GM19372 (cell line): ENCODE results near the gene RPRD1A.
A peak's percentile ranks its signal among the peaks of the same experiment; 100 is the strongest.
"Not testable (repeated sequence)": the region's sequence is repeated elsewhere in the genome, so short reads cannot be mapped to it uniquely, and the experiment has no call there.

Experiments
- ATAC-seq: cut with Tn5 transposase; IDR thresholded peaks from one replicate; pipeline ENCODE4 v1.9.1; 2021; ENCODE audit warnings: mild to moderate bottlenecking, low read depth, moderate library complexity; ENCODE audit not compliant: unreplicated experiment

The RPRD1A gene, protein sequence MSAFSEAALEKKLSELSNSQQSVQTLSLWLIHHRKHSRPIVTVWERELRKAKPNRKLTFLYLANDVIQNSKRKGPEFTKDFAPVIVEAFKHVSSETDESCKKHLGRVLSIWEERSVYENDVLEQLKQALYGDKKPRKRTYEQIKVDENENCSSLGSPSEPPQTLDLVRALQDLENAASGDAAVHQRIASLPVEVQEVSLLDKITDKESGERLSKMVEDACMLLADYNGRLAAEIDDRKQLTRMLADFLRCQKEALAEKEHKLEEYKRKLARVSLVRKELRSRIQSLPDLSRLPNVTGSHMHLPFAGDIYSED

DNA sequence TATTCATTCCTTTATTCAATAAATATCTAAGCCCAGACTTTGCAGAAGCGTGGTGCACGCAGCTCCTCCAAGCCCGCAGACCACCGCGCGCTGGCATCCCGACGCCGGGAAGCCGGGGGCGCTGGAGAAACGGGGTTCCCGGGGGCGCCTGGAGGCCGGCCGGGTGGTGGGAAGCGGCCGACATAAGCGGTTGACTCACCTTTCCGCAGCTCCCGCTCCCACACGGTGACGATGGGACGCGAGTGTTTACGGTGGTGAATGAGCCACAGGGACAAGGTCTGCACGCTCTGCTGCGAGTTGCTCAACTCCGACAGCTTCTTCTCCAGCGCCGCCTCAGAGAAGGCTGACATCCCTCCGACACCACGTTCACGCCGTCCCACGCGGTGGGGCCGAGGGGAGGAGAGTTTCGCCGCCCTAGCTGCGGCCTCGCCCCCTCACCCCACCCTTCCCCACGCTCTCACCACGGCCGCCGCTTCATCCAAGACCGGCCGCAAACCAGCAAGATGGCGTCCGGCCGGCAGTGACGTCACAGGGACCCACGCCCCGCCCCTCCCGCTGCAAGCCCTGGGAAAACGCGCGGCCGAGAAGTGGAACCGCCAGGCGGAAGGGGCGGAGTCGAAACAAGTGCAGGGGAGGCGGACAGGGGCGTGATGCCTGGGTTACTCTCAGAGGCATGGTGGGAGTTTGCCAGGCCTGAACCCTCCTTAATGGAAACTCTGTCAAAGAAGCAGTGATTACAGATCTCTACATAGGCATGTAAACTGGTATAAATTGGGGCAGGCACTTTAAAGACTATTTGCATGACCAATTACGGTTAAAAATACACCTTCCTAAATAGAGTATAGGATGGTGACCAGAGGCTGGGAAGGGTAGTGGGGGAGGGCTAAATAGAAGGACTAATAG, at the start of gene RPRD1A:
TSS of gene RPRD1A (minus strand) at position 505 of the 903 bp plus-strand sequence. CDS start at position 350, 155 bp downstream.
- peak; percentile 92 for ATAC-seq

DNA sequence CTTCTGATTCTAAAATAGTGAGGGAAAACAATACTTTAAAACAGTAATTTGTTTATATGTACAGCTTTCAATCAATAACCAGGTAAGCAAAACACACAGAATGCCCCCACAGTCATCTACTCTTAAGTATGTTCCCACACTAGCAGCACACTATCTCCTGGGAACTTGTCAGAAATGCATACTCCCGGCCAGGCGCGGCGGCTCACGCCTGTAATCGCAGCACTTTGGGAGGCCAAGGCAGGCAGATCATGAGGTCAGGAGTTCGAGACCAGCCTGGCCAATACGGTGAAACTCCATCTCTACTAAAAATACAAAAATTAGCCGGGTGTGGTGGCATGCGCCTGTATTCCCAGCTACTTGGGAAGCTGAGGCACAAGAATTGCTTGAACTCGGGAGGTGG, 49.4 kb upstream of the RPRD1A start:
- not testable (repeated sequence) for ATAC-seq

DNA sequence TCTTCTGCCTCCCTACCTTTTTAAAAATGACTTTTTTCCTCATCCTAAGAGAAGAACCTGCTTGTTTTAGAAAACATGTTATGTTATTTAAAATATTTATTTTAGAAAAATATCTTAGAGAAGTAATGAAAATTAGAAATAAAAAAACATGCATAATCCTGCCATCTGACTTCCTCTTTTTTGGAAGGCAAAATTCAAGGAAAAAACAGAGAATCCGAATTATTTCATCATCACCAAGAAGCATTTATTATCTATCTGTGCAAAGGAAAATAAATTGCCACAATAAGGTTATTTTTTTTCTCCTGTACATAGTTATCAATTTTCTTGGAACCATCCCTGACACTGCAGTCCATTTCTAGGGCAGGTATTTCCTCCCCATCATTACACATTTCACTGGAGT, 47.4 kb upstream of the RPRD1A start:
- ATAC-seq, result no peak

DNA sequence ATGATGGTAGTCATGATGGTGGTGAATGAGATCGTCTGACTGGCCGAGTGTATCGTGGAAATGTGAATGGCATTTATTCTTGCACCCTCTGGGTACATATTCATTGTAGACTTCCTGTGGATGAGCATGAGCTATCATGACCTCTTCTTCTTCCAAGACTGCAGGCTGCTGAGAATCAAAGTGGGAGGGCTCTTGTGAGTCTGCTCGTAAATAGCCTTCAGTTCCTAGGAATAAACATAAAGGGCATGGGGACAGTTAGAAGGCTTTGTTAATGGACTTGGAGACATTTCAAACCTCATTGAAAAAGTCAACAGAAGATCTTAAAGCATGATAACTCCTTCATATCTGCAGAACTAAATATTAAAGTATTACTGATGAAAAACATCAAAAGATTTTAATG, 46.9 kb upstream of the RPRD1A start:
- ATAC-seq, result no peak

DNA sequence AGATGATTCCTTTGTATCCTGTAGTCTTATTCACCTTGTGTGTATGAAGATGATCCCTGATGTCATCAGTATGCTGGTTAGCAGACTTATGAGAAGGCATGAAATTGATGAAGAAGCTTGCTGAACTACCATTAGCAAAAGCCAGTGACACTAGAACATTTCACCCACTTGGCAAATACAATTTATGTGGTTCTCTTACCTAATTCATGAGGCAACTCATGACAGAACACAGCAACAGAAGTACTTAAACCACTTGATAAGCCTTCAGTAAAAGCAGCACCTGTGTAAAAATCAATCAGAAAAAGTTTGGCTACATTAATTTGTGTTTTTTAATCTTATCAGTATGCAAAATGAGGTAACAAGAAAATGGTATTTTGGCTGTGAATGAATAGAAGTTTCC, 44.9 kb upstream of the RPRD1A start:
- no peak for ATAC-seq

DNA sequence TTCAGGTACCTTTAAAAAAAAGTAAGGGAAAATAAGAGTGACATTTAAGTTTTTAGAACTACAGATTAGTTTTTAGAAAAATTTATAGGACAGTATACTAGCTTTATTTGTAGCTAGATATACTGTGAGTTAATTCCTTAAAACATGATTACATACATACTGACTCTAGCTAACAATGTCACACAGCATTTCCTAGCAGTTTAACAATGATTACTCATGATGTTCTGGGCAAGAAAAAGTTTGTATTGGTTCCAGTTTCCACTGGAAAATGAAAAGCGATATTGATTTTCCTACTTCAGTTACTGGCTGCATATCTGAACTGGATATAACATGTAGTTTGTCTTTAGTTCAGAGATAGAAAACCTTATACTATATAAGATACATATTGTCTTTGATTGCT, 42.4 kb upstream of the RPRD1A start:
- no peak for ATAC-seq

DNA sequence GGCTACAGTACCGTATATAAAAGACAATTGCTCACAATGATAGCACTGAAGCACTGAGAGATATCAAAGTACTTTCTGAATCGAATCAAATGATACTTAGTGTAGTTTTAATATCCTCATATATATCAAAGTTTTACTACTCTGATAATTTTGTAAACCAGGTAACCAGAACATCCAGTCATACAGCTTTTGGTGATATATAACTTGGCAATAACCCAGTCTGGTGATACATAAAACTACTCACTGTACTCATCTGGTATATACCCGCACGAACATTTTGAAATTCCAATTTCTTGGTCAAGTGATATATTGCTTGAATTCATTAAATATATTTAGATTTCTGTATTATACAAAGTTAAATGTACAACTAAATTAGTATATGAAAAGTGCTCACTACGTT, 41.2 kb upstream of the RPRD1A start:
- no peak for ATAC-seq

DNA sequence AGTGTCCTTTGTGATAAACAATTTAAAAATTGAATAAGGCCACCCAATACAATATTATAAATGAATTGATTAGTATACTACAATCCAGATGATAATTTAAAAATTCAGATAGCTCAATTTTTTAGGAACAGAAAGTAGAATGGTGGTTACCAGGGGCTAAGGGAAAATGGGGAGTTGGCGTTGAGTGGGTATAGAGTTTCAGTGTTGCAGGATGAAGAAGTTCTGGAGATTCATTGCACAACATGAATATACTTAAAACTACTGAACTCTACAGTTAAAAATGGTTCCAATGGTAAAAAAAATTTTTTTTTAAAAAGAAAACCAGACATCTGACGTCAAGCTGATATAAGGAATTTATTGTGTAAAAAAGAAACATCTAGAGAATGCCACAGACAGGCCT, 40.8 kb upstream of the RPRD1A start:
- ATAC-seq, result no peak

DNA sequence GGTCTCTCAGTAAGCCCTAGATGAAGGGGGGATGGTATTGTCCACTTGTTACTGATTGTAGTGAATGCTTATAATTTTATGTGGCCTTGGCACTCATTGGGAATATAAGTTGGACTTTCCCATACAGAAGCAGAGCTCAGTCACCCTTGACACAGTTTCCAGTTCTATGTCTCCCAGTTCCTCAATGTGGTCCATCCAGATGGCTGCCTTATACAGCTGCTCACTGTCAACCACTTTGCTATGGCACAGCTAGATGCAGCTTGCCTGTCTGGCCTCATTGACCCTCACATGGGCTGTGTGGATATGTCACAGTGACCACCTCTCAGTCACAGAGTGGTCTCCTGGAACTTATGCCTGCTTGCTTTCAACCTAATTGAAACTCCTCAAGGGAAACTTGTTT, 40.1 kb upstream of the RPRD1A start:
- ATAC-seq, result no peak

DNA sequence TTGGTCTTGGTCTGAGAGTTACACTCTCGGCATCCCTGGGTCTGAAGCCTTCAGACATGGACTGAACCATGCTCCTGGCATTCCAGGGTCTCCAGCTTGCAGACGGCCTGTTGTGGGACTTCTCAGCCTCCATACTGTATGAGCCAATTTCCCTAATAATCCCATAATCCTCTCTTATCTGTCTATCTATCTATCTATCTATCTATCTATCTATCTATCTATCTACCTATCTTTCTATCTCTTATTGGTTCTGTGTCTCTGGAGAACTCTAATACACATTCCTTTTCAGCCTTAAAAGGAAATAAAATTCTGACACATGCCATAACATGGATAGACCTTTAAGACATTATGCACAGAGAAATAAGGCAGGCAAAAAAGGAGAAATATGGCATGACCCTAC, 37.4 kb upstream of the RPRD1A start:
- no peak for ATAC-seq

DNA sequence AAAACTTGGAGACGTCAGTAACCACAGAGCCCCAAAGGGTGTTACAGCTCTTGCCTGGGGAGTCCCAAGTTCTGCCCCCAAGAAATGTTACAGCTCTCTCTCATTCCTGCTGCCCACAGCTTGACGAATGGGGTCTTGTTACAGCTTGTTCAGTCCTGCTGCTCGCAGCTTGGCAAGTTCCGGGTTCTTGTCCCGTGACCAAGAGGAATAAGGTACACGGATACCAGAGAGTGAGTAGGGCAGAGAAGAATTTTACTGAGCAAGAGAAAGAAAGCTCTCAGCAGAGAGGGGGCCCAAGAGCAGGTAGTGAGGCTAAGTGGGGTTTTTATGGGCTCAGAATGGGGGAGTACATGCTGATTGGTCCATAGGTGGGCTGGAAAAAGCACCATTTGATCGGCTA, 34.6 kb upstream of the RPRD1A start:
- no peak for ATAC-seq

DNA sequence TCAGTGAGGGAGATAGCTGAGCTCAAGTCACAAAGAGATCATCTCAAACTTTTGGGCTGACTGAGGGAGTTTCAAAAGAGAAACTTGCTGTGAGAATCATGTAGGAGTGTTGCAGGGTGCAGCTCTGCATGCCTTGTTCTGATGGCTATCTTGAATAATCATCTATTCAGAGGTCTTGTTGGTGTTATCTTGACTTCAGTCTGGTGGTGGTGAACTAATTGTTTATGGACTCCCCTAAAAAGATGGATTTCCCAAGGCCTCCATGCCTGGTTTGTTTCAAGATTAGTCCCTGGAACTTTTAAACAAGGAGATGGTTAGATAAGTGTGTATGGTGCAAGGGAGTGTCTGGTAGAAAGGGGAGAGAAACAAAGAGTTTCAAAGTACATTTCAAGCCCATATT, 32.0 kb upstream of the RPRD1A start:
- ATAC-seq, result no peak

DNA sequence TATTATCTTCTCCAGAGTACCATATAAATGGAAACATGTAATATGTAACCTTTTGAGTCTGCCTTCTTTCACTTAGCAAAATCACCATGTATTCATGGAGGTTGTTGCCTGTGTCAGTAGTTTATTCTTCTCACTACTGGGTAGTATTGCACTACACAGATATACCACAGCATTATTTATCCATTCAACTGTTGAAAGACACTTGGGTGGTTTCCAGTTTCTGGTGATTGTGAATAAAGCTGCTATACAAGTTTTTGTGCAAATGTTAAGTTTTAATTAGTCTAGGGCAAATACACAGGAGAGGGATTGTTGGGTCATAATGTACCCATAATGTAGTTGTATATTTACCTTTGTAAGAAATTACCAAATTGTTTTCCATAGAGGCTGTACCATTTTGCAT, 29.6 kb upstream of the RPRD1A start:
- ATAC-seq, result no peak

DNA sequence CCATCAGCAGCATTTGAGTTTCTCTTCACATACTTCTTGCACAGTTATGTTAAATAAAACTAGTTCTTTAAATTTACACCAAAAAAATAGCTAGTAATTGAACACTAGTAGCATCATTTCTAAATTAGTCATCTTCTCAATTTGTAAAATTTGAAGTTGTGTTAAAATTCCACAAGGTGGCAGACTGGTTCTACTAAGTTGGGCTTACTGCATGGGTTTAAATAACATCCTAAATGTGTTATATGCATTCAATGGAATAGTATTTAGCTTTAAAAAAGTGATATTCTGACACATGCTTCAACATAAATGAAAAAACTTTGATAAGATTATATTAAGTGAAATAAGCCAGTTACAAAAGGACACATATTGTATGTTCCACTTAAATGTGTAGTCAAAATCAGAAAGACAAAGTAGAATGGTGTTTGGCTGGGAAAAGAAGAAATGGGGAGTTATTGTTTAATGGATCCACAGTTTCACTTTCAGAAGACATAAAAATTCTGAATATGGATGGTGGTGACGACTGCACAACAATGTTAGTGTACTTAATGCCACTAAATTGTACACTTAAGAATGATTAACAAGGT, 28.7 kb upstream of the RPRD1A start:
- no peak for ATAC-seq

DNA sequence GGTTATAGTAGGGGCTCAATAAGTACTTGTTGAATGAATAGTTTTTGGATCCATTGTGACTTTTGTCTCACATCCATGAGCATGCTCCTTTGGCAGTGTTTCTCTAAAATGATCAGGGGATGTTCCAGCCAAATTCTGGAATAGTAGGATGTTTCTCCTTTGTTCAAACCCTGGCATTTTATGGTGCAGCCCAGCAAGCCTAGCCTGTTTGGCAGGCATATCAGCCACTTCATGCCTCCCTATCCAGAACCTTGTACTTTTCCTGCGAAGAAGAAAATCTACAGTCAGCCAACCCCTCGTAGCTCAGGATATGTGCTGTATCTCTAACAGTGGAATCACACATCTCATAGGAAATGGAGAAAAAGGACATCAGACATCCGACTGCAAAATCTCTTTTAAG, 27.1 kb upstream of the RPRD1A start:
- ATAC-seq, result no peak

DNA sequence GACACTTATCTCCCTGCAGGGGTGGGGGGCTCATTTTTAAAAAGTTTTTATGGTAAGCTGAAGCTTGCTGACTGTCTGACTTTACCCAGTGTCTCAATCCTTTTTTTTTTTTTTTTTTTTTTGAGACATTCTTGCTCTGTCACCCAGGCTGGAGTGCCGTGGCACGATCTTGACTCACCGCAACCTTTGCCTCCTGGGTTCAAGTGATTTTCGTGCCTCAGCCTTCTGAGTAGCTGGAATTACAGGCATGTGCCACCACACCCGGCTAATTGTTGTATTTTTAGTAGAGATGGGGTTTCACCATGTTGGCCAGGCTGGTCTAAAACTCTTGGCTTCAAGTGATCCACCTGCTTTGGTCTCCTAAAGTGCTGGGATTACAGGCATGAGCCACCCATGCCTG, 24.8 kb upstream of the RPRD1A start:
- not testable (repeated sequence) for ATAC-seq

DNA sequence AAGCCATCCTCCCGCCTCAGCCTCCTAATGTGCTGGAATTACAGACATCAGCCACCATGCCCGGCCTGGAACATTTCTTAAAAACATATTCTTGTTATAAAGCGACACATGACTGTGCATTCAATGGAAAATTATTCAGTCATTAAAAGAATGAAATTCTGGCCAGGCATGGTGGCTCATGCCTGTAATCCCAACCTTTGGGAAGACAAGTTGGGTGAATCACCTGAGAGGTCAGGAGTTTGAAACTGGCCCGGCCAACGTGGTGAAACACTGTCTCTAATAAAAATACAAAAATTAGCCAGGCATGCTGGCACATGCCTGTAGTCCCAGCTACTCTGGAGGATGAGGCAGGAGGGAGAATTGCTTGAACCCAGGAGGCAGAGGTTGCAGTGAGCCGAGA, 21.6 kb upstream of the RPRD1A start:
- ATAC-seq, result no peak

DNA sequence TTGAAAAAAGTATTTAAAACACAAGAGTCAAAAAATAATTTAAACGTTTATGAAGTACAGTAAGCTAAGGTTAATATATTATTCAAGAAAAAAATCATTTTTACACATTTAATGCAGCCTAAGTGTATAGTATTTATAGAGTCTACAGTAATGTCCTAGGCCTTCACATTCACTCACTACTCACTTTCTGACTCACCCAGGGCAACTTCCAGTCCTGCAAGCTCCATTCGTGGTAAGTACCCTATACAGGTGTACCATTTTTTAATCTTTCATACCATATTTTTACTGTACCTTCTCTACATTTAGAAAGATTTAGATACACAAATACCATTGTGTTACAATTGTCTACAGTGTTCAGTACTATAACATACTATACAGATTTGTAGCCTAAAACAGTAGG, 20.9 kb upstream of the RPRD1A start:
- no peak for ATAC-seq

DNA sequence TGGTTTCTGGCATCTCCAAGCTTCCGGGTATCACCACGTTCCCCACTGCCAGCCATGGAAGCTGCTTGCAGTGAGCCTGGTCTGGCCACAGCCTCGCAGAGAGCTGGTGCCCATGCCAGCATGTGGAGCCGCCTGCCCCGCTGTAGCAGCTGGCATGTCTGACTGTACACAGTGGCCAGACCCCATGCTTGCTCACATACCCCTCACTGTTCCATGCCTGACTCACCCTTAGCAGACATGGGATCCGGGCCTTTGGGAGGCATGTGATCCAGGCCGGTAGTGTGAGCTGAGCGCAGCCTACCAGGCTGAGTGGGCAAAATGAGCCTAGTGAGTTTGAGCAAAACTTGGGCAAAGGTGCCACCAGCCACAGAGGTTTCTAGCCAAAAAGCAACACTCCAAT, 18.8 kb upstream of the RPRD1A start:
- no peak for ATAC-seq

DNA sequence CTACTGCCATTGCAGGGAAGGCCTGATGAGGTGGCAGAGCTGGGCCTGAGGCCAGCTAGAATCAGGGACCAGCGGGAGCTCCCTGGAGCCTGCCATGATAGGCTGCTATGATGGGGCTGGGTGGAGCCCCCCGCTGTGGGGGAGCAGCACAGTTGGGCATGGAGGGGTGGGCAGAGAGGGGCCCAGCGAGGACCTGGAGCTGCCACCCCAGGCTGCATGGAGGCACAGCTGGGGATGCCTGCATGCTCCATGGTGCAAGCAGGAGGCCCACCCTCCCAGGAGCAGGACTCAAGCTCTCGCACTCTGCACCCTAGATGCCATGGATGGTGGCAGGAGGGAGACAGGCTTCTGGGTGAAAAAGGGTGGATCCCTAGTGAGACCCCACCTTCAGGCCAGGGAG, 17.8 kb upstream of the RPRD1A start:
- ATAC-seq, result no peak

DNA sequence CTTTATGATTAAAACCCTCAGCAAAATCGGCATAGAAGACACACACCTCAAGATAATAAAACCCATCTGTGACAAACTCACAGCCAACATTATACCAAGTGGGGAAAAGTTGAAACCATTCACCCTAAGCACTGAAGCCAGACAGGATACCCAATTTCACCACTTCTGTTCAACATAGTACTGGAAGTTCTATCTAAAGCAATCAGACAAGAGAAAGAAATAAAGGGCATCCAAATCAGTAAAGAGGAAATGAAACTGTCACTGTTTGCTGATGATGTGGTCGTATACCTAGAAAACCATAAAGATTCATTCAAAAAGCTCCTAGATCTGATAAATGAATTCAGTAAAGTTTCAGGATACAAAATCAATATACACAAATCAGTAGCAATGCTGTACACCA, 16.4 kb upstream of the RPRD1A start:
- ATAC-seq, result no peak

DNA sequence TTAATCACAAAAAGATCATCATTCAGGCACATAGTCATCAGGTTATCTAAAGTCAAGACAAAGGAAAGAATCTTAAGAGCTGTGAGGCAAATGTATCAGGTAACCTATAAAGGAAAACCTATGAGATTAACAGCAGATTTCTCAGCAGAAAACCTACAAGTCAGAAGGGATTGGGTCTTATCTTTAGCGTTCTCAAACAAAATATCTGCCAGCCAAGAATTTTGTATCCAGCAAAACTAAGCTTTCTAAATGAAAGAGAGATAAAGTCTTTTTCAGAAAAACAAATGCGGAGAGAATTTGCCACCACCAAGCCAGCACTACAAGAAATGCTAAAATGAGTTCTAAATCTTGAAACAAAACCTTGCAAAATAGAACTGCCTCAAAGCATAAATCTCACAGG, 13.8 kb upstream of the RPRD1A start:
- ATAC-seq, result not testable (repeated sequence)
